HepG2 (cell line): ENCODE measurements around the gene TTLL8. TPM values are rescaled to one million over a fixed set of nuclear protein-coding genes. Genes with fewer than 3 reads are reported as not detected.
A peak's percentile ranks its signal among the peaks of the same experiment; 100 is the strongest.

Experiments used
- ATAC-seq: fragments of 200-7000 bp; cut with Tn5 transposase; 3 replicates; pipeline ENCODE4 v1.9.1; 2020; ENCODE audit warnings: mild to moderate bottlenecking, moderate library complexity
- BruUV-seq: library from RNA; stranded (reverse); fragments of 400-500 nt; replicated peaks from 2 replicates; lab custom pipeline; 2021; lab: Mats Ljungman, UMichigan
- CTCF ChIA-PET: fragments of 300-600 bp; formaldehyde crosslinking; extraction: SDS; loops from one replicate; lab custom pipeline; 2021; ENCODE audit warnings: low total read pairs, inconsistent platforms, low intra/inter-chr PET ratio; lab: Yijun Ruan, JAX
- POLR2A ChIA-PET: fragments of 350-600 bp; sonication (Branson Sonifier 250); formaldehyde crosslinking; loops from one replicate; lab custom pipeline; 2020; ENCODE audit warnings: antibody characterized with exemption, inconsistent platforms; lab: Yijun Ruan, JAX
- DNase-seq: peaks from one replicate; pipeline ENCODE4 v3.0.0-alpha.2; 2015; ENCODE audit warnings: low spot score
- FAIRE-seq: peaks from 3 replicates; lab custom pipeline; 2011; peaks lifted over from hg19 to GRCh38; lab: Jason Lieb, UNC
- H2AFZ ChIP-seq: one replicate; pipeline ENCODE4 v1.6.1; 2011; ENCODE audit warnings: low read length, inconsistent platforms
- H3K27ac ChIP-seq: fragments of 300-600 bp; 3 replicates; pipeline ENCODE4 v1.8.0; 2011; ENCODE audit warnings: mixed run types, mild to moderate bottlenecking, mixed read lengths, low read length, inconsistent platforms; ENCODE audit not compliant: insufficient read depth; ENCODE audit errors: extremely low read length
- H3K27me3 ChIP-seq, 2 experiments: fragments of 200-600 bp in 1 of 2; 2 replicates in 1 of 2; 3 replicates in 1 of 2; pipeline versions ENCODE4 v1.6.0 to v1.8.0; 2011; ENCODE audit warnings: low read length in 2 of 2, mild to moderate bottlenecking in 2 of 2, moderate library complexity in 2 of 2, inconsistent platforms in 1 of 2; ENCODE audit not compliant: insufficient read depth in 2 of 2, control insufficient read depth in 1 of 2
- H3K36me3 ChIP-seq, 2 experiments: fragments of 200-600 bp in 1 of 2; replicated peaks in 1 of 2; 2 replicates in 1 of 2; 3 replicates in 1 of 2; pipeline versions ENCODE4 v1.5.1 to v1.8.0; 2011; ENCODE audit warnings: low read length in 2 of 2, inconsistent platforms in 1 of 2; ENCODE audit not compliant: insufficient read depth in 2 of 2, control insufficient read depth in 1 of 2
- H3K4me1 ChIP-seq: 2 replicates; pipeline ENCODE4 v1.5.1; 2012; ENCODE audit warnings: low read length, inconsistent platforms; ENCODE audit not compliant: insufficient read depth
- H3K4me2 ChIP-seq: 2 replicates; pipeline ENCODE4 v1.6.0; 2011; ENCODE audit warnings: low read depth, low read length, inconsistent platforms
- H3K4me3 ChIP-seq, 3 experiments: fragments of 200-600 bp in 1 of 3; sonication (generic), shearing (Covaris generic) in 1 of 3; replicated peaks in 1 of 3; 2 replicates each; pipeline ENCODE4 v1.5.1; 2011 to 2016; ENCODE audit warnings: low read length in 3 of 3, inconsistent platforms in 2 of 3, low read depth in 2 of 3, mild to moderate bottlenecking in 2 of 3, control low read depth in 1 of 3, mixed read lengths in 1 of 3; ENCODE audit not compliant: insufficient read depth in 1 of 3
- H3K79me2 ChIP-seq: one replicate; pipeline ENCODE4 v1.6.1; 2011; ENCODE audit warnings: low read length, inconsistent platforms; ENCODE audit not compliant: insufficient read depth
- H3K9ac ChIP-seq: 2 replicates; pipeline ENCODE4 v1.6.0; 2011; ENCODE audit warnings: mild to moderate bottlenecking, low read depth, low read length, inconsistent platforms; ENCODE audit not compliant: insufficient read depth
- H3K9me3 ChIP-seq: 2 replicates; pipeline ENCODE4 v1.5.1; 2012; ENCODE audit warnings: mild to moderate bottlenecking, low read length
- H4K20me1 ChIP-seq: 2 replicates; pipeline ENCODE4 v1.6.0; 2011; ENCODE audit warnings: inconsistent platforms, mild to moderate bottlenecking, low read length, moderate library complexity; ENCODE audit not compliant: insufficient read depth
- ATF7 ChIP-seq, 2 experiments: fragments of 450-650 bp in 1 of 2; sonication (generic) in 1 of 2; formaldehyde crosslinking in 1 of 2; IDR thresholded peaks; 2 replicates each; pipeline versions ENCODE4 v1.4.0 to v1.6.1; 2016 to 2020; ENCODE audit warnings: antibody characterized with exemption in 1 of 2, mild to moderate bottlenecking in 1 of 2, missing genetic modification reagents in 1 of 2
- CHD4 ChIP-seq: fragments of 200-600 bp; sonication (generic); IDR thresholded peaks from 2 replicates; pipeline ENCODE4 v1.7.0; 2017; ENCODE audit warnings: mild to moderate bottlenecking, low read length, borderline replicate concordance
- KDM5A ChIP-seq: fragments of 200-600 bp; sonication (generic); IDR thresholded peaks from 2 replicates; pipeline ENCODE4 v1.7.0; 2018; ENCODE audit warnings: antibody characterized with exemption, mild to moderate bottlenecking, low read length, borderline replicate concordance
- MYNN ChIP-seq: sonication (generic); formaldehyde crosslinking; IDR thresholded peaks from 2 replicates; pipeline ENCODE4 v1.4.0; 2020; ENCODE audit warnings: mild to moderate bottlenecking, low read depth, missing genetic modification reagents
- POLR2AphosphoS2 ChIP-seq: IDR thresholded peaks from 2 replicates; pipeline ENCODE4 v1.6.1; 2011; ENCODE audit warnings: low read depth, low read length, improper control_type of control experiment
- TARDBP ChIP-seq: sonication (generic); formaldehyde crosslinking; IDR thresholded peaks from 2 replicates; pipeline ENCODE4 v1.8.0; 2022; ENCODE audit warnings: mild to moderate bottlenecking, missing genetic modification reagents
- ZNF644 ChIP-seq: IDR thresholded peaks from 2 replicates; pipeline ENCODE4 v1.6.1; 2016; ENCODE audit warnings: low read depth
- ZZZ3 ChIP-seq: sonication (generic); formaldehyde crosslinking; IDR thresholded peaks from 2 replicates; pipeline ENCODE4 v1.4.0; 2020; ENCODE audit warnings: missing genetic modification reagents, mild to moderate bottlenecking, borderline replicate concordance
- WGBS: methylation state at CpG from one replicate; pipeline ENCODE4 v1.1.6; 2017; ENCODE audit warnings: low lambda C conversion rate; 5-methylcytosine and 5-hydroxymethylcytosine counted together
- in situ Hi-C: cut with HindIII; loops from 2 replicates; pipeline ENCODE4 v1.10.0; 2017; ENCODE audit warnings: low pct_unique_long_range_greater_than_20kb; ENCODE audit not compliant: extremely low pct_ligation_motif_present
- intact Hi-C: fragments of 100-400 bp; cut with micrococcal nuclease; formaldehyde crosslinking; loops from one replicate; pipeline ENCODE4 v1.10.0; 2022; ENCODE audit not compliant: unreplicated experiment
- polyA plus RNA-seq, 8 experiments: library from polyadenylated mRNA; depleted of rRNA in 3 of 8; stranded (reverse) in 7 of 8; unstranded in 1 of 8; fragments of >200 nt; fragmentation: Illumina TruSeq in 4 of 8; extraction: Trizol in 4 of 8; gene quantifications; 2 replicates each; pipeline versions ENCODE4 v1.2.1 to v1.2.3, GENCODE V29; 2011 to 2016; ENCODE audit warnings: low read depth in 4 of 8, missing spikeins in 1 of 8, mixed read lengths in 1 of 8; ENCODE audit not compliant: insufficient read depth in 1 of 8
- total RNA-seq, 5 experiments: library from RNA; depleted of rRNA; stranded (reverse); fragments of >200 nt; fragmentation: Illumina TruSeq; extraction: Trizol; gene quantifications; 2 replicates each; pipeline ENCODE4 v1.2.3, GENCODE V29; 2016; ENCODE audit warnings: low read depth in 1 of 5
- TF ChIP-seq, protein P1 (sequence below): fragments of 450-650 bp; IDR thresholded peaks from 2 replicates; pipeline ENCODE4 v1.6.1; 2016
- TF ChIP-seq, protein P2 (sequence below): sonication (generic); formaldehyde crosslinking; IDR thresholded peaks from 2 replicates; pipeline ENCODE4 v1.9.0; 2021; ENCODE audit warnings: mild to moderate bottlenecking, missing genetic modification reagents
- TF ChIP-seq, protein P3 (sequence below): sonication (generic); formaldehyde crosslinking; IDR thresholded peaks from 2 replicates; pipeline ENCODE4 v1.4.0; 2020; ENCODE audit warnings: mild to moderate bottlenecking, missing genetic modification reagents

The TTLL8 gene
- total and polyA plus RNA-seq, 2 of the 13 experiments (the other 11 are each of a cell fraction or from before 2014, with no cell fraction given), result not detected

DNA sequence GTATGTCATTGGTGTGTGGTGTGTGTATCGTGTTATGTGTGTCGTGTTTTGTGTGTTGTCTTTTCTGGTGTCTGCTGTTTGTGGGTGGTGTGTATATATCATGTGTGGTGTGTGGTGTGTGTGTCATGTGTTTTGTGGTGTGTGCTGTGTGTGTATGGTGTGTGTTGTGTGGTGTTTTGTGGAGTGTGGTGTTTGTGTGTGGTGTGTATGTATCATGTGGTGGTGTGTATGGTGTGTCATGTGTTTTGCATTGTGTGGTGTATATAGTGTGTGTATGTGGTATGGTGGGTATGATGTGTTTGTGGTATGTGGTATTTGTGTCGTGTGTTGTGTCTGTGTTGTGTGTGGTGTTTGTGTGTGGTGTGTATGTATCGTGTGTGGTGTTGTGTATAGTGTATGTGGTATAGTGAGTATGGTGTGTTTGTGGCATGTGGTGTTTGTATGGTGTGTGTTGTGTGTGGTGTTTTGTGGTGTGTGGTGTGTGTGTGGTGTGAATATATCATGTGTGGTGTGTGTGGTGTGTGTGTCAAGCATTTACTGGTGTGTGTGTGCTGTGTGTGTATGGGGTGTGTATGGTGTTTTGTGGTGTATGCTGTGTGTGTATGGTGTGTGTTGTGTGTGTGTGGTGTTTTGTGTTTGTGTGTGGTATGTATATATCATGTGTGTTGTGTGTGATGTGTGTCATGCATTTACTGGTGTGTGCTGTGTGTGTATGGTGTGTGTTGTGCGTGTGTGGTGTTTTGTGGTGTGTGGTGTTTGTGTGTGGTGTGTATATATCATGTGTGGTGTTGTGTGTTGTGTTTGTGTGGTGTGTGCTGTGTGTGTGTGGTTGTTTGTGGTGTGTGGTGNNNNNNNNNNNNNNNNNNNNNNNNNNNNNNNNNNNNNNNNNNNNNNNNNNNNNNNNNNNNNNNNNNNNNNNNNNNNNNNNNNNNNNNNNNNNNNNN is 84.8 kb downstream of the TTLL8 start:
- POLR2A ChIA-PET, result no interaction called here
- FAIRE-seq (no peak), DNase-seq (no peak), ATAC-seq (no peak)
- no peaks in the 10 kb centered on the region for H3K36me3 ChIP-seq
- intact Hi-C loops, result no loop called here
- H3K9me3 ChIP-seq, result no peaks in the 10 kb centered on the region
- H3K27me3 ChIP-seq, result no peaks in the 10 kb centered on the region
- in situ Hi-C loops, result no loop called here
- no peak overlapping the region for H3K9ac ChIP-seq
- CTCF ChIA-PET, result no interaction called here
- H2AFZ ChIP-seq, result no peak overlapping the region
- H3K4me2 ChIP-seq, result no peak overlapping the region
- 70% methylated on average over 5 of the region's 5 CpGs for WGBS
- no TSS peak for BruUV-seq
- H3K27ac ChIP-seq, result no peak overlapping the region
- no peak overlapping the region for H3K4me3 ChIP-seq
- H4K20me1 ChIP-seq, result no peaks in the 10 kb centered on the region
- H3K79me2 ChIP-seq, result no peaks in the 10 kb centered on the region
- H3K4me1 ChIP-seq, result peaks cover 51% of the 10 kb centered on the region
- TF ChIP-seq KDM5A (no peak), ZNF644 (CRISPR knock-in tag) (no peak), POLR2AphosphoS2 (0 out of 2 replicates have a peak, but pooled peaks have one; percentile 8), CHD4 (peak; percentile 57; the same call in 1 of the 2 replicates), MYNN (CRISPR knock-in tag) (no peak), TARDBP (CRISPR knock-in tag) (peak; percentile 45; the same call in 1 of the 2 replicates), ZZZ3 (no peak), ATF7 (IDR thresholded peaks at IDR 0.05) (0 out of 2 replicates have a peak, but pooled peaks have one; percentile 1), ATF7 (CRISPR knock-in tag; IDR thresholded peaks at IDR 0.05) (no peak)
- TF ChIP-seq, protein P1, sequence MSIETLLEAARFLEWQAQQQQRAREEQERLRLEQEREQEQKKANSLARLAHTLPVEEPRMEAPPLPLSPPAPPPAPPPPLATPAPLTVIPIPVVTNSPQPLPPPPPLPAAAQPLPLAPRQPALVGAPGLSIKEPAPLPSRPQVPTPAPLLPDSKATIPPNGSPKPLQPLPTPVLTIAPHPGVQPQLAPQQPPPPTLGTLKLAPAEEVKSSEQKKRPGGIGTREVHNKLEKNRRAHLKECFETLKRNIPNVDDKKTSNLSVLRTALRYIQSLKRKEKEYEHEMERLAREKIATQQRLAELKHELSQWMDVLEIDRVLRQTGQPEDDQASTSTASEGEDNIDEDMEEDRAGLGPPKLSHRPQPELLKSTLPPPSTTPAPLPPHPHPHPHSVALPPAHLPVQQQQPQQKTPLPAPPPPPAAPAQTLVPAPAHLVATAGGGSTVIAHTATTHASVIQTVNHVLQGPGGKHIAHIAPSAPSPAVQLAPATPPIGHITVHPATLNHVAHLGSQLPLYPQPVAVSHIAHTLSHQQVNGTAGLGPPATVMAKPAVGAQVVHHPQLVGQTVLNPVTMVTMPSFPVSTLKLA, result peak; percentile 39; the same call in 1 of the 2 replicates
- TF ChIP-seq, protein P2, sequence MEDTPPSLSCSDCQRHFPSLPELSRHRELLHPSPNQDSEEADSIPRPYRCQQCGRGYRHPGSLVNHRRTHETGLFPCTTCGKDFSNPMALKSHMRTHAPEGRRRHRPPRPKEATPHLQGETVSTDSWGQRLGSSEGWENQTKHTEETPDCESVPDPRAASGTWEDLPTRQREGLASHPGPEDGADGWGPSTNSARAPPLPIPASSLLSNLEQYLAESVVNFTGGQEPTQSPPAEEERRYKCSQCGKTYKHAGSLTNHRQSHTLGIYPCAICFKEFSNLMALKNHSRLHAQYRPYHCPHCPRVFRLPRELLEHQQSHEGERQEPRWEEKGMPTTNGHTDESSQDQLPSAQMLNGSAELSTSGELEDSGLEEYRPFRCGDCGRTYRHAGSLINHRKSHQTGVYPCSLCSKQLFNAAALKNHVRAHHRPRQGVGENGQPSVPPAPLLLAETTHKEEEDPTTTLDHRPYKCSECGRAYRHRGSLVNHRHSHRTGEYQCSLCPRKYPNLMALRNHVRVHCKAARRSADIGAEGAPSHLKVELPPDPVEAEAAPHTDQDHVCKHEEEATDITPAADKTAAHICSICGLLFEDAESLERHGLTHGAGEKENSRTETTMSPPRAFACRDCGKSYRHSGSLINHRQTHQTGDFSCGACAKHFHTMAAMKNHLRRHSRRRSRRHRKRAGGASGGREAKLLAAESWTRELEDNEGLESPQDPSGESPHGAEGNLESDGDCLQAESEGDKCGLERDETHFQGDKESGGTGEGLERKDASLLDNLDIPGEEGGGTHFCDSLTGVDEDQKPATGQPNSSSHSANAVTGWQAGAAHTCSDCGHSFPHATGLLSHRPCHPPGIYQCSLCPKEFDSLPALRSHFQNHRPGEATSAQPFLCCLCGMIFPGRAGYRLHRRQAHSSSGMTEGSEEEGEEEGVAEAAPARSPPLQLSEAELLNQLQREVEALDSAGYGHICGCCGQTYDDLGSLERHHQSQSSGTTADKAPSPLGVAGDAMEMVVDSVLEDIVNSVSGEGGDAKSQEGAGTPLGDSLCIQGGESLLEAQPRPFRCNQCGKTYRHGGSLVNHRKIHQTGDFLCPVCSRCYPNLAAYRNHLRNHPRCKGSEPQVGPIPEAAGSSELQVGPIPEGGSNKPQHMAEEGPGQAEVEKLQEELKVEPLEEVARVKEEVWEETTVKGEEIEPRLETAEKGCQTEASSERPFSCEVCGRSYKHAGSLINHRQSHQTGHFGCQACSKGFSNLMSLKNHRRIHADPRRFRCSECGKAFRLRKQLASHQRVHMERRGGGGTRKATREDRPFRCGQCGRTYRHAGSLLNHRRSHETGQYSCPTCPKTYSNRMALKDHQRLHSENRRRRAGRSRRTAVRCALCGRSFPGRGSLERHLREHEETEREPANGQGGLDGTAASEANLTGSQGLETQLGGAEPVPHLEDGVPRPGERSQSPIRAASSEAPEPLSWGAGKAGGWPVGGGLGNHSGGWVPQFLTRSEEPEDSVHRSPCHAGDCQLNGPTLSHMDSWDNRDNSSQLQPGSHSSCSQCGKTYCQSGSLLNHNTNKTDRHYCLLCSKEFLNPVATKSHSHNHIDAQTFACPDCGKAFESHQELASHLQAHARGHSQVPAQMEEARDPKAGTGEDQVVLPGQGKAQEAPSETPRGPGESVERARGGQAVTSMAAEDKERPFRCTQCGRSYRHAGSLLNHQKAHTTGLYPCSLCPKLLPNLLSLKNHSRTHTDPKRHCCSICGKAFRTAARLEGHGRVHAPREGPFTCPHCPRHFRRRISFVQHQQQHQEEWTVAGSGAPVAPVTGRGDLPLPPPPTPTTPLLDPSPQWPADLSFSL, result peak; percentile 87
- TF ChIP-seq, protein P3, sequence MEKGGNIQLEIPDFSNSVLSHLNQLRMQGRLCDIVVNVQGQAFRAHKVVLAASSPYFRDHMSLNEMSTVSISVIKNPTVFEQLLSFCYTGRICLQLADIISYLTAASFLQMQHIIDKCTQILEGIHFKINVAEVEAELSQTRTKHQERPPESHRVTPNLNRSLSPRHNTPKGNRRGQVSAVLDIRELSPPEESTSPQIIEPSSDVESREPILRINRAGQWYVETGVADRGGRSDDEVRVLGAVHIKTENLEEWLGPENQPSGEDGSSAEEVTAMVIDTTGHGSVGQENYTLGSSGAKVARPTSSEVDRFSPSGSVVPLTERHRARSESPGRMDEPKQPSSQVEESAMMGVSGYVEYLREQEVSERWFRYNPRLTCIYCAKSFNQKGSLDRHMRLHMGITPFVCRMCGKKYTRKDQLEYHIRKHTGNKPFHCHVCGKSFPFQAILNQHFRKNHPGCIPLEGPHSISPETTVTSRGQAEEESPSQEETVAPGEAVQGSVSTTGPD (CRISPR knock-in tag), result no peak
